WTC11 (cell line): ENCODE data around the gene CUL2.

Source experiments
- TEAD4 ChIP-seq: sonication (generic); formaldehyde crosslinking; IDR thresholded peaks from 2 replicates; pipeline ENCODE4 v1.8.0; 2022; ENCODE audit warnings: mild to moderate bottlenecking, missing genetic modification reagents
- ZNF121 ChIP-seq: sonication (generic); formaldehyde crosslinking; IDR thresholded peaks from 2 replicates; pipeline ENCODE4 v1.8.0; 2023; ENCODE audit warnings: missing genetic modification reagents
- TF ChIP-seq, protein P1 (sequence below): fragments of 200-600 bp; IDR thresholded peaks from 2 replicates; pipeline ENCODE4 v1.8.0; 2022; ENCODE audit warnings: antibody characterized with exemption

DNA sequence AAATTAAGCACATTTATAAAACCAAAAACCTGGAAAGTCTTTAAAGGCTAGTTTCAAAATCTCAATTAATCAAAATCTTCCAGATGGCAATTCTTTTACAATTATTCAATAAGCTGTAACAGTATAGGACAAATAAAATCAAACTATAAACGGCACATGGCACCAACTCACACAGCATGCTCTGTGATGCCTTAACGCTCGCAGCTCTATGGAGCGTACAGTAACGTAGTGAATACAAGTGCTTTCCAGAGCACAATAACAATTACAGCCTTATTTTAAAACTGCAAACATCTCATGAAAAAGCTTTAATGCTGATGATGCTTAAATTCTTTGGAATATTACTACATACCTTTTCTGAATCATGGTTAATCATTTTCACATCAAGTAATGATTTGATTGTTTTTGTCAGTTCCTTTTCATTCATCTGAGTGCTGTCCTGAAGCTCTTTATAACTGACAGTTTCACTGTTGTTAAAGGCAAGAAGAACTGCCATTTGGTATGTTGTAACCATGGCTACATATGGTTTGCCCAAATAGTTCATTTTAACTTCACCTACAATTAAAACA is 74.2 kb downstream of the CUL2 start:
- TF ChIP-seq ZNF121: no peak
- TF ChIP-seq, protein P1, sequence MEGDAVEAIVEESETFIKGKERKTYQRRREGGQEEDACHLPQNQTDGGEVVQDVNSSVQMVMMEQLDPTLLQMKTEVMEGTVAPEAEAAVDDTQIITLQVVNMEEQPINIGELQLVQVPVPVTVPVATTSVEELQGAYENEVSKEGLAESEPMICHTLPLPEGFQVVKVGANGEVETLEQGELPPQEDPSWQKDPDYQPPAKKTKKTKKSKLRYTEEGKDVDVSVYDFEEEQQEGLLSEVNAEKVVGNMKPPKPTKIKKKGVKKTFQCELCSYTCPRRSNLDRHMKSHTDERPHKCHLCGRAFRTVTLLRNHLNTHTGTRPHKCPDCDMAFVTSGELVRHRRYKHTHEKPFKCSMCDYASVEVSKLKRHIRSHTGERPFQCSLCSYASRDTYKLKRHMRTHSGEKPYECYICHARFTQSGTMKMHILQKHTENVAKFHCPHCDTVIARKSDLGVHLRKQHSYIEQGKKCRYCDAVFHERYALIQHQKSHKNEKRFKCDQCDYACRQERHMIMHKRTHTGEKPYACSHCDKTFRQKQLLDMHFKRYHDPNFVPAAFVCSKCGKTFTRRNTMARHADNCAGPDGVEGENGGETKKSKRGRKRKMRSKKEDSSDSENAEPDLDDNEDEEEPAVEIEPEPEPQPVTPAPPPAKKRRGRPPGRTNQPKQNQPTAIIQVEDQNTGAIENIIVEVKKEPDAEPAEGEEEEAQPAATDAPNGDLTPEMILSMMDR: no peak
- TF ChIP-seq TEAD4 (CRISPR knock-in tag): no peak
